ENCODE results near the gene LCN10. TPM values are rescaled to one million over a fixed set of nuclear protein-coding genes. Genes with fewer than 3 reads are reported as not detected.
"Not testable (repeated sequence)": the region's sequence is repeated elsewhere in the genome, so short reads cannot be mapped to it uniquely, and the experiment has no call there.

LCN10 gene
- total RNA-seq, 2 donors from 2014 or later, result 0.11 to 3.3 TPM

- TF ChIP-seq CTCF (IDR thresholded peaks at IDR 0.05), result no peak
- H3K27ac ChIP-seq, result no peak overlapping the region
- H3K36me3 ChIP-seq, result no peaks in the 10 kb centered on the region
- H3K4me1 ChIP-seq, result no peaks in the 10 kb centered on the region
- no peak for DNase-seq
- no peaks in the 10 kb centered on the region for H3K9me3 ChIP-seq
- H3K4me3 ChIP-seq, result no peak overlapping the region
- intact Hi-C loops (cut with DNase I), result no loop called here
- H3K9ac ChIP-seq (ENCODE audit: low read depth in 2 of 2, low read length in 2 of 2), result no peak overlapping the region
- H3K27me3 ChIP-seq, result no peaks in the 10 kb centered on the region
Measured at GRCh38 chr9:136761545-136761981, 18.8 kb upstream of the LCN10 start.

DNA sequence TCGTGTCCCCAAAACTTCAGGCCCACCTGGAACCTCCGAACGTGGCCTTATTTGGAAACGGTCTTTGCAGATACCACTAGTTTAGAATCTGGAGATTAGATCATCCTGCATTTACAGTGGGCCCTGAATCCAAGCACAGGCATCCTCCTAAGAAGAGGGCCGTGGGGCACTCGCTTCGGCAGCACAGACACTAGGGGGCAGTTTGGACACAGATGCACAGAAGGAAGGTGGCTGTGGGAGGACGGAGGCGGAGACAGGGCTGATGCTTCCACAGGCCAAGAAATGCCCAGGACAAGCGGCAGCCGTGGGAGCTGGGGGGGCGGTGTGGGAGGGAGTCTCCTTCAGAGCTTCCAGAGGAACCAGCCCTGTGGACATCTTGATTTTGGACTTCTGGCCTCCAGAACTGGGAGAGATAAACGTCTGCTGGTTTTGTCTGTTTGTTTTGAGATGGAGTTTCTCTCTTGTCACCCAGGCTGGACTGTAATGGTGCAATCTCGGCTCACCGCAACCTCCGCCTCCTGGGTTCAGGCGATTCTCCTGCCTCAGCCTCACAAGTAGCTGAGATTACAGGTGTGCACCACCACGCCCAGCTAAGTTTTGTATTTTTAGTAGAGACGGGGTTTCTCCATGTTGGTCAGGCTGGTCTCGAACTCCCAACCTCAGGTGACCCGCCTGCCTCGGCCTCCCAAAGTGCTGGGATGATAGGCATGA lies 18.2 kb upstream of the LCN10 start:
- intact Hi-C loops (cut with DNase I); H3K27me3 ChIP-seq; H3K9me3 ChIP-seq; H3K4me3 ChIP-seq; H3K27ac ChIP-seq; H3K9ac ChIP-seq (ENCODE audit: low read depth in 2 of 2, low read length in 2 of 2); H3K4me1 ChIP-seq; H3K36me3 ChIP-seq: not testable (repeated sequence)
- peak; percentile 49 for DNase-seq

DNA sequence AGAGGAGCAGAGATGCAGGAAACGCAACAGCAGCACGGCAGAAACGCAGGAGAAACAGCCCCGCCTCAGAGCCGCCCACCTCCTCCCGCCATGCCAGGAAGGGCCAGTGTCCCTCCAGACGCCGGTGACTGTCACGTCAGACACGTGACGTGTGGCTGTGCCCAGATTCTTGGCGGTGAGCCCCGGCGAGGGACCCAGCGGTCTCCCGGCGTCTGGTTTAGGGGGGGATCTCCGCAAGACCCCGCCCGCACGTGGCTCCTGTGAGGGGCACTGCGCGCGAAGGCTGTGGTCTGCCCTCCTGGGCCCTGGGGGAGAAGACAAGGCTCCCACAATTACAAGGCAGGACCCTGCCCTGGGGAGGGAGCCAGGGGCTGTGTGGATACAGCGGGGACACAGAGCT lies 17.7 kb upstream of the LCN10 start:
- H3K27ac ChIP-seq, result no peak overlapping the region
- H3K9ac ChIP-seq (ENCODE audit: low read depth in 2 of 2, low read length in 2 of 2), result no peak overlapping the region
- H3K4me1 ChIP-seq, result no peaks in the 10 kb centered on the region
- no peak for DNase-seq
- intact Hi-C loops (cut with DNase I), result no loop called here
- no peaks in the 10 kb centered on the region for H3K9me3 ChIP-seq
- H3K27me3 ChIP-seq, result no peaks in the 10 kb centered on the region
- H3K36me3 ChIP-seq, result no peaks in the 10 kb centered on the region
- TF ChIP-seq CTCF (IDR thresholded peaks at IDR 0.05), result no peak
- H3K4me3 ChIP-seq, result no peak overlapping the region

GRCh38 chr9:136759436-136760325 lies 16.9 kb upstream of the LCN10 start:
- no peak for TF ChIP-seq CTCF (IDR thresholded peaks at IDR 0.05)
- intact Hi-C loops (cut with DNase I), result no loop called here
- no peaks in the 10 kb centered on the region for H3K9me3 ChIP-seq
- no peak overlapping the region for H3K27ac ChIP-seq
- H3K9ac ChIP-seq (ENCODE audit: low read depth in 2 of 2, low read length in 2 of 2), result no peak overlapping the region
- no peaks in the 10 kb centered on the region for H3K27me3 ChIP-seq
- DNase-seq, result no peak
- no peaks in the 10 kb centered on the region for H3K4me1 ChIP-seq
- no peaks in the 10 kb centered on the region for H3K36me3 ChIP-seq
- no peak overlapping the region for H3K4me3 ChIP-seq

DNA sequence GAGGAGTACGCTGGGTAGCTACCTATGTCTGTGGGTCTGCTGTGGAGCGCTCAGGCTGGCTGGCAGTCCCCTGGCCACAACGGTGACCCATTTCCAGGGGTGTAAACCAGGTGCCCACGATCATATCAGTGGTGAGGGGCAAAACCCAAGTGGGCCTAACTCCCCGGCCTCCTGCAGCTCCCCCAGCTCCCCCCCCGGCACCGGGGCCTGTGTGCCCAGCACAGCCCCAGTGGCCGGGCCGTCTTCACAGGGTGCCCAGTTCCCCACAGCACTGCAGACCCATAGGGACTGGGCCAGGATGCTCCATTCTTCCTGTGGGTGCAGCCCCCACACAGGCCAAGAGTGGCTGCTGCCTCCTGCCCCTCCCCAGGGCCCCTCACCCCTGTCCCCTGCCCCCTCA lies 16.3 kb upstream of the LCN10 start:
- DNase-seq, result no peak
- no peak overlapping the region for H3K9ac ChIP-seq (ENCODE audit: low read depth in 2 of 2, low read length in 2 of 2)
- no peaks in the 10 kb centered on the region for H3K9me3 ChIP-seq
- no peak overlapping the region for H3K27ac ChIP-seq
- no peak overlapping the region for H3K4me3 ChIP-seq
- intact Hi-C loops (cut with DNase I), result no loop called here
- H3K27me3 ChIP-seq, result no peaks in the 10 kb centered on the region
- H3K36me3 ChIP-seq, result no peaks in the 10 kb centered on the region
- no peak for TF ChIP-seq CTCF (IDR thresholded peaks at IDR 0.05)
- H3K4me1 ChIP-seq, result no peaks in the 10 kb centered on the region

DNA sequence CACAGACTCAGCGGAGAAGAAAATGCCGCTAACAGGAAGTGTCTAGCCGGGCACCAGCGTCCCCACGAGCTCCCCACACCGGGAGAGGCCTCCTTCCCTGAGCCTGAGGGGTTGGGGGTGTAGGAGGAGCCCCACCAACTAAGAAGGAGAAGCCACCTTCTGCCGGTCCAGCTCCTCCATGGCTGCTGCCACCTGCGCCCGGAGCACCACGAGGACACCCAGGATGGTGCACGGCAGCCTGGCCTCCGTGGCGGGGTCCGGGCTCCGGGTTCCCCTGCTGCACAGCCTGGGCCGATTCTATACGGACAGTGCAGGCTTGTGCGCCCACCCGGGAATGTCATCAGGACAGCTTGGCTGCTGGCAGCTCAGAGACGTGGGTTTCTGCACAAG lies 15.0 kb upstream of the LCN10 start:
- H3K27ac ChIP-seq, result no peak overlapping the region
- H3K9me3 ChIP-seq, result no peaks in the 10 kb centered on the region
- no peaks in the 10 kb centered on the region for H3K27me3 ChIP-seq
- intact Hi-C loops (cut with DNase I), result no loop called here
- H3K4me3 ChIP-seq, result no peak overlapping the region
- TF ChIP-seq CTCF (IDR thresholded peaks at IDR 0.05), result no peak
- H3K9ac ChIP-seq (ENCODE audit: low read depth in 2 of 2, low read length in 2 of 2), result no peak overlapping the region
- no peaks in the 10 kb centered on the region for H3K4me1 ChIP-seq
- H3K36me3 ChIP-seq, result no peaks in the 10 kb centered on the region
- DNase-seq, result no peak

Data from colonic mucosa (tissue), 4 donors.